Keratinocyte (primary cell): ENCODE data around the gene CDHR1.
A peak's percentile ranks its signal among the peaks of the same experiment; 100 is the strongest.

Experiments used
- EZH2 ChIP-seq: IDR thresholded peaks from one replicate; pipeline ENCODE4 v1.6.1; 2012; ENCODE audit warnings: inconsistent platforms, mild to moderate bottlenecking, low read length, moderate library complexity
- TF ChIP-seq, protein P1 (sequence below), 3 experiments: IDR thresholded peaks in 1 of 3; conservative IDR thresholded peaks in 1 of 3; optimal IDR thresholded peaks in 1 of 3; 2 replicates in 2 of 3; 3 replicates in 1 of 3; pipeline versions ENCODE3 to v1.5.1; 2011; ENCODE audit warnings: low read length in 3 of 3, mild to moderate bottlenecking in 3 of 3, moderate library complexity in 2 of 3, control low read depth in 1 of 3, inconsistent platforms in 1 of 3; ENCODE audit not compliant: insufficient read depth in 2 of 3; ENCODE audit errors: extremely low read depth in 1 of 3

DNA sequence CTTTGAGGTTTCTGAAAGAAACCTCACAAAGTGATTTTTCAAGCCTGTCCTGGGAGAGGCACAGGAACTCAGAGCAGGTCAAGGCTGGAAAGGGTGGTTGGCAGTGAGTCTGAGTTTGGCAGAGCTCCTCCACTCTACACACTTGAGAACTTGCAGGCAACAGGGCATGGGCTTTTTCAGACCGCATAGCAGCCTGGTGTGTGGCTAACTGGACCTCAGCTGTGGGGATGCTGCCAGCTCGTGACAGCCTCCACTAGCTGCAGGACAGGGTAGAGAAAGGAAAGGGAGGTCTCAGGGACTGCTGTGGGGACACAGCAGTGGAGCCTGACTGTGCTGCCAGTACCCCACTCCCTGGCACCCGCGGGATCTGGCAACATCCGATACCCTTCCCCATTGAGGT is 2.6 kb downstream of the CDHR1 start:
- TF ChIP-seq, protein P1, sequence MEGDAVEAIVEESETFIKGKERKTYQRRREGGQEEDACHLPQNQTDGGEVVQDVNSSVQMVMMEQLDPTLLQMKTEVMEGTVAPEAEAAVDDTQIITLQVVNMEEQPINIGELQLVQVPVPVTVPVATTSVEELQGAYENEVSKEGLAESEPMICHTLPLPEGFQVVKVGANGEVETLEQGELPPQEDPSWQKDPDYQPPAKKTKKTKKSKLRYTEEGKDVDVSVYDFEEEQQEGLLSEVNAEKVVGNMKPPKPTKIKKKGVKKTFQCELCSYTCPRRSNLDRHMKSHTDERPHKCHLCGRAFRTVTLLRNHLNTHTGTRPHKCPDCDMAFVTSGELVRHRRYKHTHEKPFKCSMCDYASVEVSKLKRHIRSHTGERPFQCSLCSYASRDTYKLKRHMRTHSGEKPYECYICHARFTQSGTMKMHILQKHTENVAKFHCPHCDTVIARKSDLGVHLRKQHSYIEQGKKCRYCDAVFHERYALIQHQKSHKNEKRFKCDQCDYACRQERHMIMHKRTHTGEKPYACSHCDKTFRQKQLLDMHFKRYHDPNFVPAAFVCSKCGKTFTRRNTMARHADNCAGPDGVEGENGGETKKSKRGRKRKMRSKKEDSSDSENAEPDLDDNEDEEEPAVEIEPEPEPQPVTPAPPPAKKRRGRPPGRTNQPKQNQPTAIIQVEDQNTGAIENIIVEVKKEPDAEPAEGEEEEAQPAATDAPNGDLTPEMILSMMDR (optimal IDR thresholded peaks at IDR 0.05 in 1 of 3, IDR thresholded peaks at IDR 0.05 in 1 of 3, conservative IDR thresholded peaks at IDR 0.05 in 1 of 3; ENCODE audit: extremely low read depth in 1 of 3, insufficient read depth in 2 of 3, low read length in 3 of 3): no peak
- TF ChIP-seq EZH2: peak; percentile 11
